T-helper 22 cell (primary cell): ENCODE measurements around the gene LRRC63.
"Not testable (repeated sequence)": the region's sequence is repeated elsewhere in the genome, so short reads cannot be mapped to it uniquely, and the experiment has no call there.

Experiments used
- DNase-seq: peaks from one replicate; pipeline ENCODE4 v3.0.0-alpha.2; 2020; ENCODE audit warnings: low read depth

Gene LRRC63

GRCh38 chr13:46181840-46182490, 29.8 kb upstream of the LRRC63 start, which contains the start of gene LCP1:
Gene LCP1, minus strand, starts transcription at chr13:46182177. Its CDS starts 22,515 bp downstream, at chr13:46159662.
- peak; percentile 78 for DNase-seq

GRCh38 chr13:46182491-46182877, 29.2 kb upstream of the LRRC63 start:
- peak; percentile 23 for DNase-seq

- no peak for DNase-seq
Measured at GRCh38 chr13:46183018-46183946, 28.4 kb upstream of the LRRC63 start.

- DNase-seq, result peak; percentile 59
Measured at GRCh38 chr13:46184277-46184699, 27.4 kb upstream of the LRRC63 start.

- no peak for DNase-seq
Measured at GRCh38 chr13:46185634-46186033, 26.1 kb upstream of the LRRC63 start.

- no peak for DNase-seq
Measured at GRCh38 chr13:46192412-46192811, 19.3 kb upstream of the LRRC63 start.

GRCh38 chr13:46195016-46195415, 16.7 kb upstream of the LRRC63 start:
- no peak for DNase-seq

GRCh38 chr13:46197299-46198048, 14.3 kb upstream of the LRRC63 start:
- no peak for DNase-seq

- DNase-seq, result no peak
Measured at GRCh38 chr13:46198696-46199193, 13.0 kb upstream of the LRRC63 start.

- DNase-seq, result no peak
Measured at GRCh38 chr13:46202188-46202795, 9.4 kb upstream of the LRRC63 start.

GRCh38 chr13:46202966-46203365, 8.8 kb upstream of the LRRC63 start:
- no peak for DNase-seq

- no peak for DNase-seq
Measured at GRCh38 chr13:46206143-46206542, 5.6 kb upstream of the LRRC63 start.

GRCh38 chr13:46207828-46208227, 3.9 kb upstream of the LRRC63 start:
- DNase-seq, result no peak

GRCh38 chr13:46210362-46211083, 1.2 kb upstream of the LRRC63 start:
- DNase-seq, result no peak

- peak; percentile 28 for DNase-seq
Measured at GRCh38 chr13:46211116-46211482, 629 bp upstream of the LRRC63 start.

- no peak for DNase-seq
Measured at GRCh38 chr13:46213242-46213641, 1.5 kb downstream of the LRRC63 start.

GRCh38 chr13:46214741-46215140, 3.0 kb downstream of the LRRC63 start:
- DNase-seq, result not testable (repeated sequence)

- DNase-seq, result not testable (repeated sequence)
Measured at GRCh38 chr13:46220234-46220633, 8.5 kb downstream of the LRRC63 start.

GRCh38 chr13:46229251-46229650, 17.5 kb downstream of the LRRC63 start:
- no peak for DNase-seq

GRCh38 chr13:46232281-46232680, 20.6 kb downstream of the LRRC63 start:
- DNase-seq, result no peak

GRCh38 chr13:46235286-46235685, 23.6 kb downstream of the LRRC63 start:
- no peak for DNase-seq
